Trophoblast cell (in vitro differentiated cells and primary cell): ENCODE measurements around the gene KCNG3. TPM values are rescaled to one million over a fixed set of nuclear protein-coding genes. Genes with fewer than 3 reads are reported as not detected.

Experiments used
- DNase-seq, 2 donors: peaks; one replicate each; pipeline ENCODE4 v3.0.0-alpha.2; 2016
- H2AFZ ChIP-seq: 2 replicates; pipeline ENCODE4 v1.6.1; 2013; ENCODE audit warnings: low read length, moderate library complexity, mild to moderate bottlenecking; ENCODE audit not compliant: insufficient read depth, poor library complexity
- H2AK5ac ChIP-seq: 2 replicates; pipeline ENCODE4 v1.6.1; 2013; ENCODE audit warnings: mild to moderate bottlenecking, low read length
- H2BK120ac ChIP-seq: 2 replicates; pipeline ENCODE4 v1.6.1; 2013; ENCODE audit warnings: low read length, mild to moderate bottlenecking, moderate library complexity; ENCODE audit not compliant: insufficient read depth, poor library complexity
- H2BK12ac ChIP-seq: 2 replicates; pipeline ENCODE4 v1.6.1; 2013; ENCODE audit warnings: mild to moderate bottlenecking, low read length, moderate library complexity
- H2BK5ac ChIP-seq: 2 replicates; pipeline ENCODE4 v1.6.1; 2013; ENCODE audit warnings: low read length, low read depth, moderate library complexity, mild to moderate bottlenecking; ENCODE audit not compliant: poor library complexity
- H3K14ac ChIP-seq: 2 replicates; pipeline ENCODE4 v1.6.1; 2013; ENCODE audit warnings: mild to moderate bottlenecking, low read length
- H3K18ac ChIP-seq: 2 replicates; pipeline ENCODE4 v1.6.1; 2013; ENCODE audit warnings: mild to moderate bottlenecking, low read length
- H3K23ac ChIP-seq: 2 replicates; pipeline ENCODE4 v1.6.1; 2013; ENCODE audit warnings: low read length
- H3K27ac ChIP-seq: 2 replicates; pipeline ENCODE4 v1.5.1; 2013; ENCODE audit warnings: low read depth, mild to moderate bottlenecking, inconsistent platforms, low read length, moderate library complexity
- H3K27me3 ChIP-seq: 2 replicates; pipeline ENCODE4 v1.6.1; 2013; ENCODE audit warnings: inconsistent platforms, mild to moderate bottlenecking, low read length, moderate library complexity; ENCODE audit not compliant: insufficient read depth
- H3K36me3 ChIP-seq, 2 experiments: 1 replicate in 1 of 2; 2 replicates in 1 of 2; pipeline ENCODE4 v1.6.1; 2013; ENCODE audit warnings: low read length in 2 of 2, mild to moderate bottlenecking in 2 of 2, moderate library complexity in 1 of 2; ENCODE audit not compliant: insufficient read depth in 2 of 2, control insufficient read depth in 1 of 2
- H3K4ac ChIP-seq: 2 replicates; pipeline ENCODE4 v1.6.1; 2013; ENCODE audit warnings: low read depth, mild to moderate bottlenecking, low read length, moderate library complexity
- H3K4me1 ChIP-seq, 2 experiments: 1 replicate in 1 of 2; 2 replicates in 1 of 2; pipeline ENCODE4 v1.6.1; 2013; ENCODE audit warnings: low read length in 2 of 2, mild to moderate bottlenecking in 2 of 2, moderate library complexity in 1 of 2; ENCODE audit not compliant: insufficient read depth in 2 of 2, control insufficient read depth in 1 of 2
- H3K4me2 ChIP-seq: 2 replicates; pipeline ENCODE4 v1.6.1; 2013; ENCODE audit warnings: inconsistent platforms, mild to moderate bottlenecking, low read length, moderate library complexity
- H3K4me3 ChIP-seq: 2 replicates; pipeline ENCODE4 v1.5.1; 2013; ENCODE audit warnings: mild to moderate bottlenecking, low read depth, low read length, inconsistent platforms
- H3K79me1 ChIP-seq: one replicate; pipeline ENCODE4 v1.6.1; 2013; ENCODE audit warnings: low read length
- H3K79me2 ChIP-seq: 2 replicates; pipeline ENCODE4 v1.6.1; 2013; ENCODE audit warnings: low read length, mild to moderate bottlenecking; ENCODE audit not compliant: control insufficient read depth, insufficient read depth, poor library complexity
- H3K9ac ChIP-seq: 2 replicates; pipeline ENCODE4 v1.6.1; 2013; ENCODE audit warnings: mild to moderate bottlenecking, low read length
- H3K9me3 ChIP-seq: 2 replicates; pipeline ENCODE4 v1.6.1; 2013; ENCODE audit warnings: low read depth, mild to moderate bottlenecking, control low read depth, inconsistent platforms, low read length; ENCODE audit not compliant: insufficient read depth
- H4K12ac ChIP-seq: 2 replicates; pipeline ENCODE4 v1.6.1; 2013; ENCODE audit warnings: low read depth, mild to moderate bottlenecking, low read length, moderate library complexity
- H4K8ac ChIP-seq: 2 replicates; pipeline ENCODE4 v1.6.1; 2013; ENCODE audit warnings: low read depth, mild to moderate bottlenecking, low read length, moderate library complexity
- H4K91ac ChIP-seq: one replicate; pipeline ENCODE4 v1.6.1; 2013; ENCODE audit warnings: low read depth, mild to moderate bottlenecking, low read length, moderate library complexity
- WGBS: extraction: QIAGEN DNeasy Blood & Tissue Kit; methylation state at CpG from one replicate; pipeline ENCODE4 v1.1.7; 2013; ENCODE audit warnings: missing lambda C conversion rate; ENCODE audit not compliant: insufficient read length, insufficient coverage; ENCODE audit errors: extremely low coverage; 5-methylcytosine and 5-hydroxymethylcytosine counted together
- polyA plus RNA-seq: library from polyadenylated mRNA; stranded (reverse); fragments of 200-250 nt; gene quantifications from 2 replicates; pipeline ENCODE4 v1.2.3, GENCODE V29; 2013

The KCNG3 gene
- 0.07 and 0.08 TPM in 2 replicates for polyA plus RNA-seq

- no peak within 1 kb of the TSS for H3K9ac ChIP-seq
- peak within 1 kb of the TSS; percentile 9 for H4K8ac ChIP-seq
- no CpG with 5 or more reads among the region's 123 CpGs for whole genome bisulfite sequencing
- no peak within 1 kb of the TSS for H3K27ac ChIP-seq
- no peak within 1 kb of the TSS for H2AK5ac ChIP-seq
- H3K36me3 ChIP-seq = no peaks in the 10 kb centered on the region
- H2BK5ac ChIP-seq = no peak within 1 kb of the TSS
- H3K79me2 ChIP-seq = no peaks in the 10 kb centered on the region
- H3K18ac ChIP-seq = no peak within 1 kb of the TSS
- H3K4ac ChIP-seq = no peak within 1 kb of the TSS
- H3K79me1 ChIP-seq = no peaks in the 10 kb centered on the region
- H4K12ac ChIP-seq = peak within 1 kb of the TSS; percentile 56
- peaks cover 8 to 17% of the 10 kb centered on the region in 2 experiments for H3K4me1 ChIP-seq
- H3K23ac ChIP-seq = peak within 1 kb of the TSS; percentile 22
- H4K91ac ChIP-seq = no peak within 1 kb of the TSS
- H3K9me3 ChIP-seq = peaks cover 10% of the 10 kb centered on the region
- H3K4me3 ChIP-seq = peak within 1 kb of the TSS; percentile 70
- H3K14ac ChIP-seq = no peak within 1 kb of the TSS
- peaks cover 15% of the 10 kb centered on the region for H3K27me3 ChIP-seq
- no peak within 1 kb of the TSS for H2BK120ac ChIP-seq
- peak within 1 kb of the TSS; percentile 94 for H3K4me2 ChIP-seq
- H2AFZ ChIP-seq = peak within 1 kb of the TSS; percentile 79
- DNase-seq = peak; percentile 37 to 67
- H2BK12ac ChIP-seq = no peak within 1 kb of the TSS
Observed at GRCh38 chr2:42493468-42494354, at the start of gene KCNG3. Gene KCNG3, minus strand, starts transcription at chr2:42493982. Its CDS starts 481 bp downstream, at chr2:42493501.

- Histone ChIP-seq H2AK5ac (no peak overlapping the region), H3K79me2 (no peaks in the 10 kb centered on the region), H3K9ac (no peak overlapping the region), H2BK120ac (no peak overlapping the region), H3K4me2 (no peak overlapping the region), H3K18ac (no peak overlapping the region), H2BK12ac (no peak overlapping the region), H4K8ac (no peak overlapping the region), H3K4me3 (no peak overlapping the region), H2BK5ac (no peak overlapping the region), H3K4ac (no peak overlapping the region), H3K79me1 (no peaks in the 10 kb centered on the region), H3K14ac (no peak overlapping the region), H3K4me1 (peaks cover 8 to 10% of the 10 kb centered on the region in 2 experiments), H3K27me3 (no peaks in the 10 kb centered on the region), H4K91ac (no peak overlapping the region), H3K9me3 (no peaks in the 10 kb centered on the region), H3K36me3 (no peaks in the 10 kb centered on the region), H2AFZ (no peak overlapping the region), H4K12ac (no peak overlapping the region), H3K23ac (no peak overlapping the region), H3K27ac (no peak overlapping the region)
- DNase-seq = no peak
- 100% methylated on average over 2 of the region's 4 CpGs for WGBS
Observed at GRCh38 chr2:42542871-42543270, 49.1 kb upstream of the KCNG3 start.

DNA sequence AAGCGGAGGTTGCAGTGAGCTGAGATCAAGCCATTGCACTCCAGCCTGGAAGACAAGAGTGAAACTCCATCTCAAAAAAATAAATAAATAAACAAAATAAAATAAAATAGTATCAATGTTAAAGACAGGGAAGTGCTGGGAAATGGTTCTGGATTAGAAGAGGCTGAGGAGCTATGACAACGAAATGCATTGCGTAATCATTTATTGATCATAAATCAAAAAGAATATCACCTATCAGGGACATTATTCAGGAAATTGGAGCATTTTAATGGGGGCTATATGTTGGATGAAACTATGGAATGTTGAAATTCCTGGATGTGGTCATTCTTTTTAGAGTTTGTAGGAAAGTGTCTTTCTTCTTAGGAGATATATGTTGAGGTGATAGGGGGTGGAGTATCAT is 43.7 kb upstream of the KCNG3 start:
- H3K79me1 ChIP-seq = no peaks in the 10 kb centered on the region
- no peak overlapping the region for H2BK12ac ChIP-seq
- no peak overlapping the region for H3K4me2 ChIP-seq
- H3K4me1 ChIP-seq = no peaks in the 10 kb centered on the region
- no peaks in the 10 kb centered on the region for H3K9me3 ChIP-seq
- H3K4me3 ChIP-seq = no peak overlapping the region
- no peak overlapping the region for H2AK5ac ChIP-seq
- H3K27ac ChIP-seq = no peak overlapping the region
- H3K9ac ChIP-seq = no peak overlapping the region
- H3K14ac ChIP-seq = no peak overlapping the region
- no peaks in the 10 kb centered on the region for H3K36me3 ChIP-seq
- no peak overlapping the region for H3K23ac ChIP-seq
- H3K27me3 ChIP-seq = no peaks in the 10 kb centered on the region
- H3K4ac ChIP-seq = no peak overlapping the region
- no peaks in the 10 kb centered on the region for H3K79me2 ChIP-seq
- no peak overlapping the region for H4K8ac ChIP-seq
- no peak overlapping the region for H2BK5ac ChIP-seq
- no peak for DNase-seq
- WGBS = no CpG with 5 or more reads among the region's 3 CpGs
- no peak overlapping the region for H4K91ac ChIP-seq
- H3K18ac ChIP-seq = no peak overlapping the region
- no peak overlapping the region for H2AFZ ChIP-seq
- H4K12ac ChIP-seq = no peak overlapping the region
- H2BK120ac ChIP-seq = no peak overlapping the region

DNA sequence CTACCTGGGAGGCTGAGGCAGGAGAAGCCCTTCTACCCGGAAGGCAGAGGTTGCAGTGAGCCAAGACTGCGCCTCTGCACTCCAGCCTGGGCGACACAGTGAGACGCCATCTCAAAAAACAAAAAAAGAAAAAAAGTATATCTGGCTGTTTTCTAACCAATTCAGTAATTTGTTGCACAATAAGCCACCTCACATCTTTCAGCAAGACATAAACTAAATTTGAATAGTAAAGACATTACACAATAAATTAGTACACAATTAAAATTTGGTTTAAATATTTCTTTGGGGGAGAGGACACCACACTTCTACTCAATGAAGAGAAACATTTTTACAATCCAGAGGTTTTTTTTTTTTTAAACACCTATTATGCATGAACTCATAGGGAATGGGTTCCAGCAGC is 38.6 kb upstream of the KCNG3 start:
- no peak overlapping the region for H3K4me2 ChIP-seq
- H3K79me1 ChIP-seq = no peaks in the 10 kb centered on the region
- no peak overlapping the region for H3K27ac ChIP-seq
- H2BK120ac ChIP-seq = no peak overlapping the region
- no peak overlapping the region for H3K9ac ChIP-seq
- no peaks in the 10 kb centered on the region for H3K9me3 ChIP-seq
- no peak overlapping the region for H2AK5ac ChIP-seq
- H4K91ac ChIP-seq = no peak overlapping the region
- WGBS = no CpG with 5 or more reads among the region's 4 CpGs
- no peak overlapping the region for H2BK12ac ChIP-seq
- no peaks in the 10 kb centered on the region for H3K79me2 ChIP-seq
- no peak overlapping the region for H3K23ac ChIP-seq
- no peak overlapping the region for H3K18ac ChIP-seq
- no peak overlapping the region for H3K14ac ChIP-seq
- H4K12ac ChIP-seq = no peak overlapping the region
- no peak overlapping the region for H2BK5ac ChIP-seq
- no peak overlapping the region for H4K8ac ChIP-seq
- H3K4me1 ChIP-seq = no peaks in the 10 kb centered on the region
- no peaks in the 10 kb centered on the region for H3K36me3 ChIP-seq
- no peak overlapping the region for H2AFZ ChIP-seq
- DNase-seq = no peak
- no peak overlapping the region for H3K4me3 ChIP-seq
- no peaks in the 10 kb centered on the region for H3K27me3 ChIP-seq
- H3K4ac ChIP-seq = no peak overlapping the region
